ENCODE data around the gene KCNK3.
"Not testable (repeated sequence)": the region's sequence is repeated elsewhere in the genome, so short reads cannot be mapped to it uniquely, and the experiment has no call there.

Gene KCNK3

DNA sequence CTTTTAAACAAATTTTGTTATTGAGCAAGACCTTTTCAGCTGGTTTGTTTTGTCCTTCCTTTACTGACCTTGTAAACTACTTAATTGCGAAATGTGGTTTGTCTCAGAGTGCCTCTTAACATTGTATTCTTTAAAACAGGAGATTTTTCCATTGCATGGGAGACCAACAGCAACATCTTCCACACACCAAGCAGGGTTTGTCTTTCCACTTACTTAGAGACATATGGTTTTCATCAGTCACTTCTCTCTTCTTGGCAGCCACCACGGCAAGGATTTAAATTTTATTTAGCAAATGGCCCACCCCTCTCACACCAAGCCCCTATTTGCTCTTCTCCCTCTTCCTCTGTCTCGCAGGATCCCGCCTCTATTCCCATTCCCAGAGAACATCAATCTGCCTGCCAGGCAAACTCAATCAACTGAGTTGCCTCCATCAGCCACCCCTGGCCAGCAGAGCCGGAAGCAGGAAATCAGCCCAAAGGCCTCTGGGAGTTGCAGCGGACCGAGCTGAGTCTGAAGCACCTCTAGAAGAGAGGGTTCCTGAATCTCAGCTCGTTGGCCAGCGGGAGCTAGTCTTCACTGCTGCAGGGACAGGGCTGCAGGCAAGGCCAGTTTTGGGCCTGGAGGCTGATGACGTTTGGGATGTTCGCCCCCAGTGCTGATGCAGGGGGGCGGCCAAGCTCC lies 40.0 kb upstream of the KCNK3 start:
- Histone ChIP-seq H3K4me1 (ENCODE audit: control insufficient read depth, insufficient read depth, low read length) (no peaks in the 10 kb centered on the region), H3K9ac (ENCODE audit: low read length) (no peak overlapping the region), H3K27me3 (ENCODE audit: control insufficient read depth, insufficient read depth, low read length) (no peaks in the 10 kb centered on the region), H3K36me3 (ENCODE audit: control insufficient read depth, insufficient read depth, low read length) (no peaks in the 10 kb centered on the region), H3K4me3 (ENCODE audit: low read length) (no peak overlapping the region), H3K9me3 (ENCODE audit: control insufficient read depth, low read length) (no peaks in the 10 kb centered on the region)

DNA sequence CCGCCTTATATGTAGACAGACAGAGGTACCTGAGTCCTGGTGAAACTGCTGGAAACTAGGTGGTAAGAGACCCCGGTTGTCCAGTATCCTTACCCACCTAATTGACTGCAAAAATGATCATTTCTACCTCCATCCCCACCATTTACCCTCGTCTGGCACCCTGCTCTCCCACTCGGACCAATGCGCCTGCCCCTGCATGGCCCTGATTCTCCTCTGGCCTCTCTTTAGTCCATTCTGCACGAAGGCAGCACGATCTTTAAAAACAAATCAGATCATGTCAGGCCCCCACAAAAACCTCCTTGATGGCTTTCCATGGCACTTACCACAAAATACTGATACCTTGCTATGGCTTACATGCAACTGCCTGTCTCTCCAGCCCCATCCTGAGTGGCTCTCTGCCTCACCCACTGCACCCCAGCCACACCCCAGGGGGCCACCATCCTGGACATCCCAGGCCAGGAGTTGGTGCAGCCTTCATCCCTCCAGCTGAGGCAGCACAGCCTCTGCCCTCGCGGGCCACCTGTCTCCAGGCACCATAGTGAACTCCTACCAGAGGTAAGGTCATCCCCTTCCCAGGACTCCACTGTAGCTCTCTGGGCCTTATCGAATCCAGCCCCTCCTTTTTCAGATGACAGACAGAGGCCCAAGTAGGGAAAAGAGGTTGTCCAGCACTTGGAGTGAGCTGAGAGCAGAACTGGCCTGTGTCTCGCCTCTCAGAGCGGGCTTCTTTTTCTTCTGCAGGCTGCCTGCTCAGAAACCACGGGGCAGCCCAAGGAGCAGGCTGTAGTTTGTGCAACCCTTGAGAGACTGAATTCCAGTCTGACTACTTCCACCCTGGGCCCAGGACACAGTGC lies 39.1 kb upstream of the KCNK3 start:
- Histone ChIP-seq H3K27me3 (ENCODE audit: control insufficient read depth, insufficient read depth, low read length) (no peaks in the 10 kb centered on the region), H3K9me3 (ENCODE audit: control insufficient read depth, low read length) (no peaks in the 10 kb centered on the region), H3K36me3 (ENCODE audit: control insufficient read depth, insufficient read depth, low read length) (no peaks in the 10 kb centered on the region), H3K9ac (ENCODE audit: low read length) (no peak overlapping the region), H3K4me1 (ENCODE audit: control insufficient read depth, insufficient read depth, low read length) (no peaks in the 10 kb centered on the region), H3K4me3 (ENCODE audit: low read length) (no peak overlapping the region)

DNA sequence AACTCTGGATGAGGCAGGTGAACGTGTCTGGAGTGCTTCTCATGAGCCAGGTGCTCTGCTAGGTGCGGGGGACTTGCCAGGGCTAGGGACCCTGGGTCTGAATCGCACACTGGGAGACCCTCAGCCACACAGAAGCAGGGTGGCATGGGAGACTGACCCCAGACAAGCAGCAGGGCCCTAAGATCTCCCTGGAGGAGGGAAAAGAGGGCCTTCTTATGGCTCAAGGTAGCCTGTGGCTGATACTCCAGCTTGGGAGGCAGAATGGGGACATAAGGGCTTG lies 38.5 kb upstream of the KCNK3 start:
- Histone ChIP-seq H3K4me1 (ENCODE audit: control insufficient read depth, insufficient read depth, low read length) (no peaks in the 10 kb centered on the region), H3K4me3 (ENCODE audit: low read length) (no peak overlapping the region), H3K27me3 (ENCODE audit: control insufficient read depth, insufficient read depth, low read length) (no peaks in the 10 kb centered on the region), H3K36me3 (ENCODE audit: control insufficient read depth, insufficient read depth, low read length) (no peaks in the 10 kb centered on the region), H3K9me3 (ENCODE audit: control insufficient read depth, low read length) (no peaks in the 10 kb centered on the region), H3K9ac (ENCODE audit: low read length) (no peak overlapping the region)

DNA sequence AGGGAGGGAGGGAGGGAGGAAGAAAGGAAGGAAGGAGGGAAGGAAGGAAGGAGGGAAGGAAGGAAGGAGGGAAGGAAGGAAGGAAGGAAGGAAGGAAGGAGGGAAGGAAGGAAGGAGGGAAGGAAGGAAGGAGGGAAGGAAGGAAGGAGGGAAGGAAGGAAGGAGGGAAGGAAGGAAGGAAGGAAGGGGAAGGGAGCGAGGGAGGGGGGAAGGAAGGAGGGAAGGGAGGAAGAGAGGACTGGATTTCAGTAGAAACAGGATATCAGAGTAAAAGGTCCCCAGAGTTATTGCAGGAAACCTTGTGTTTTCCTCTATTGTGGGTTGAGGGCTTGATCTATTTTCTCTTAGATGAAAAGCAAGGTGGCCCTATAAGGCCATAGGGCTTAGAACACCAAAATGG lies 37.4 kb upstream of the KCNK3 start:
- not testable (repeated sequence) for H3K36me3 ChIP-seq (ENCODE audit: control insufficient read depth, insufficient read depth, low read length); H3K9ac ChIP-seq (ENCODE audit: low read length); H3K4me1 ChIP-seq (ENCODE audit: control insufficient read depth, insufficient read depth, low read length); H3K4me3 ChIP-seq (ENCODE audit: low read length); H3K27me3 ChIP-seq (ENCODE audit: control insufficient read depth, insufficient read depth, low read length); H3K9me3 ChIP-seq (ENCODE audit: control insufficient read depth, low read length)

DNA sequence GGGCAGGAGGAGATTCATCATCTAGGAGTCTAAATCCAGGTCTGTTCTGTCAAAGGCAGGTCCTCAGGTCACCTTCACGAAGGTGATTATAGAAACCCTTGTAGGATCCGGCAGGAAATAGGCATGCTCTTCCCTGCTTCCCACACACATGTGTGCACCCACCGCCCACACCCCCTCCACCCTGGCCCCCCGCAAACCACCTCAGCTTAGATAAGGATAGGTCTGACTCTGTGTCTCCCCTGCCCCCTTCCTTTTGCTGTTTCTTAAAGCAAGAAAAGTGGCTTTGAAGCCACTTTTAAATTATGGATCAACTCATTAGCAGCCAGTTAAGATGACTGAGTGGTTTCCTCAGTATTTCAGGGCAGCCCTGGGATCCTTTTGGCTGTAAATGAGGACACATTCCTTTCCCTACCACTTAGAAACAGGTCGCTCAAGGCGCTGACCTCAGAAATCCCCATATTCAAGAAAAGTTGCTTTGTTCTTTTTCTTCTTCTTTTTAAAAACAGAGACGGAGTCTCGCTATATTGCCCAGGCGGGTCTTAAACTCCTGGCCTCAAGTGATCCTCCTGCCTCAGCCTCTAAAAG lies 36.8 kb upstream of the KCNK3 start:
- H3K27me3 ChIP-seq (ENCODE audit: control insufficient read depth, insufficient read depth, low read length): no peaks in the 10 kb centered on the region

DNA sequence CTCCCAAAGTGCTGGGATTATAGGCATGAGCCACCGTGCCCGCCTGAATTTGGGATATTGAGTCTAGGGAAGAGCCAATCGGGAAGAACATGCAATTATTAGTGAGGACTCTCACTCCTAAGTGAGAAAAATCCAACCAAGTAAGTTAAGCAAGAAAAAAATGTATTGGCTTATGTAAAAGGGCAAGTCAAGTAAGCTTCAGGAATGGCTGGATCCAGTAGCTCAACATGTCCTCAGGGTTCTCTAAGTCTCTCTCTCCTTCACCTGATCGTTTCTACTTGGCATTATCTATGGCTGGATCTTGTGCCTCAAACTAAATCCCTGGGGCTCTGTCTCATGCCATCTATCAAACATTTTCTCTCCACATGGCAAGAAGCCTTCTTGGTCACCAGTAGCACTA lies 35.3 kb upstream of the KCNK3 start:
- H3K4me3 ChIP-seq (ENCODE audit: low read length): no peak overlapping the region
- H3K36me3 ChIP-seq (ENCODE audit: control insufficient read depth, insufficient read depth, low read length): no peaks in the 10 kb centered on the region
- no peaks in the 10 kb centered on the region for H3K9me3 ChIP-seq (ENCODE audit: control insufficient read depth, low read length)
- no peaks in the 10 kb centered on the region for H3K4me1 ChIP-seq (ENCODE audit: control insufficient read depth, insufficient read depth, low read length)
- no peak overlapping the region for H3K9ac ChIP-seq (ENCODE audit: low read length)
- no peaks in the 10 kb centered on the region for H3K27me3 ChIP-seq (ENCODE audit: control insufficient read depth, insufficient read depth, low read length)

More for the DNA sequence above, 36.8 kb upstream of the KCNK3 start:
- no peaks in the 10 kb centered on the region for H3K9me3 ChIP-seq (ENCODE audit: control insufficient read depth, low read length)
- H3K4me3 ChIP-seq (ENCODE audit: low read length): no peak overlapping the region
- no peaks in the 10 kb centered on the region for H3K4me1 ChIP-seq (ENCODE audit: control insufficient read depth, insufficient read depth, low read length)
- H3K36me3 ChIP-seq (ENCODE audit: control insufficient read depth, insufficient read depth, low read length): no peaks in the 10 kb centered on the region
- H3K9ac ChIP-seq (ENCODE audit: low read length): no peak overlapping the region

DNA sequence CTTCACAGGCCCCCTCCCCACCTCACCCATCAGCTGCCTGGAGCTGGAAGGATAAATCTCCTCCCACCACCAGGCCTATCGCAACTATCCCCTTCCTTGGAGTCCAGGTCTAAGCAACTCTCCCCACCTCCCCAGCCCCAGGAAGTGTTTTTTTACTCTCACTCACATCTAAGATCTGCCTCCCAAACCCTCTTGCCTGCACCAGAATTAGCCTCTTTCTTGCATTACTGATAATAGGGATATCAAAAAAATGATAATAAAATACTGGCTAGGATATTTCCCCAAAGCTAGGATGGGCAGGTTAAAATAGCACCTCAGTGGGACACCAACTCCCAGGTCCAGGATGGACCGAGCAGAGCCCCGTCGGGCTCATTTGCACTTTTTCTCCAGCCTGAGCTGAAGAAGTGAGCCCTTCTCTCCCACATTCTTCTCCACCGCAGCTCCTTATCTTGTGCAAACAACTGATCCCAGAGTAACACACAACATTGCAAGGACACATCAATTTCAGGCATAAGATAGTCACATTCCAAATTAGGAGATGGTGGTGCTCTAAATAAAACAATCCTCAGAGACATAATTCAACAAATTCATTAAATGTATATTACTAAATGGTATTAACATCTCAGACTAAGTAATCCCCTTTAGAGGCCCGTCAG lies 33.7 kb upstream of the KCNK3 start:
- H3K36me3 ChIP-seq (ENCODE audit: control insufficient read depth, insufficient read depth, low read length): no peaks in the 10 kb centered on the region
- no peak overlapping the region for H3K4me3 ChIP-seq (ENCODE audit: low read length)
- H3K9ac ChIP-seq (ENCODE audit: low read length): no peak overlapping the region
- H3K27me3 ChIP-seq (ENCODE audit: control insufficient read depth, insufficient read depth, low read length): no peaks in the 10 kb centered on the region
- no peaks in the 10 kb centered on the region for H3K9me3 ChIP-seq (ENCODE audit: control insufficient read depth, low read length)
- H3K4me1 ChIP-seq (ENCODE audit: control insufficient read depth, insufficient read depth, low read length): no peaks in the 10 kb centered on the region

DNA sequence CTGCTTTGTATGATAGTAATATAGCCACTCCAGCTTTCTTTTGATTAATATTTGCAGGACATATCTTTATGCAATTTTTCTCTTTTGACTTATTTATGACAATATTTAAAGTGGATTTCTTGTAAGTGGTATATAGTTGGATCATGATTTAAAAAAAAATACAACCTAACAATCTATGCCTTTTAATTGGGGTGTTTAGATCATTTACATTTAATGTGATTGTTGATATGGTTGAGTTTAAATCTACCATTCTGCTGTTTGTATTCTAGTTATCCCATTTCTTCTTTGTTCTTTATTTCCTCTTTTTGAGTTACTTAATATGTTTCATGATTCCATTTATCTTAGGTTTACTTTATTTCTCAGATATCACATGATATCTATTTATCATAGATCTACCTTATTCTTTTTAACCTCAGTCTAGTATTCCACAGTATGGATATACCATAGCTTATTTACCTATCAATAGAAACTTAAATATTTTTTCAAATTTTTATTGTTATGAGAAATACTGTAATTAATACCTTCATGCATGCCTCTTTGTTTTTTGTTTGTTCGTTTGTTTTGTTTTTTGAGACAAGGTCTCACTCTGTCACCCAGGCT lies 32.1 kb upstream of the KCNK3 start:
- Histone ChIP-seq H3K4me3 (ENCODE audit: low read length) (no peak overlapping the region), H3K9me3 (ENCODE audit: control insufficient read depth, low read length) (no peaks in the 10 kb centered on the region), H3K9ac (ENCODE audit: low read length) (no peak overlapping the region), H3K27me3 (ENCODE audit: control insufficient read depth, insufficient read depth, low read length) (no peaks in the 10 kb centered on the region), H3K4me1 (ENCODE audit: control insufficient read depth, insufficient read depth, low read length) (no peaks in the 10 kb centered on the region), H3K36me3 (ENCODE audit: control insufficient read depth, insufficient read depth, low read length) (no peaks in the 10 kb centered on the region)

DNA sequence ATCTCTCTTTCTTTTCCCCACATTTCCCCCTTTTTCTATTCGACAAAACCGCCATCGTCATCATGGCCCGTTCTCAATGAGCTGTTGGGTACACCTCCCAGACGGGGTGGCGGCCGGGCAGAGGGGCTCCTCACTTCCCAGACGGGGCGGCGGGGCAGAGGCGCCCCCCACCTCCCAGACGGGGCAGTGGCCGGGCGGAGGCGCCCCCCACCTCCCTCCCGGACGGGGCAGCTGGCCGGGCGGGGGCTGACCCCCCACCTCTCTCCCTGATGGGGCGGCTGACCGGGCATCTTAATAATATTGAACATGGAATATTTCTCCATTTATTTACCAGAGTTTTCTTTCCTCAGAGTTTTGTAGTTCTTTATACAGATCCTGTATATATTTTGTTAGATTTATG lies 27.2 kb upstream of the KCNK3 start:
- H3K9ac ChIP-seq (ENCODE audit: low read length); H3K36me3 ChIP-seq (ENCODE audit: control insufficient read depth, insufficient read depth, low read length); H3K4me3 ChIP-seq (ENCODE audit: low read length); H3K4me1 ChIP-seq (ENCODE audit: control insufficient read depth, insufficient read depth, low read length); H3K9me3 ChIP-seq (ENCODE audit: control insufficient read depth, low read length); H3K27me3 ChIP-seq (ENCODE audit: control insufficient read depth, insufficient read depth, low read length): not testable (repeated sequence)

DNA sequence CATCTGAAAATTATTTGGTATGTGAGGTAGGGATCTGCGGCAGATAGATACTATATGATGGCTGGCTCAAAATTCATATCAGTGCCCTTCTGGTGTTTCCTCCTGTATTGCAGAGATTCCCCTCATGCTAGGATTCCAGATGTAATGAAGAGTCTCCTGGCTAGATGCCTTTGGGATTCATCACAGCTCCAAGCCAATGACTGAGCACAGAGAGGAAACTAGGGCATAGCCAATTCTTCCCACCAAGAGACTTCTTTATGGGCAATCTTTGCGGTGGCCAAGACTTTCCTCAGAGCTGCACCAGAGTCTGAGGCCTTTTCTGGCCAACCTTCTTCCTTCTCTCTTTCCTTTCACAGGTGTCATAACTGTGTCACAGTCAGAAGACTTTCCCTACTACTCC lies 25.9 kb upstream of the KCNK3 start:
- Histone ChIP-seq H3K4me1 (ENCODE audit: control insufficient read depth, insufficient read depth, low read length) (no peaks in the 10 kb centered on the region), H3K9me3 (ENCODE audit: control insufficient read depth, low read length) (no peaks in the 10 kb centered on the region), H3K27me3 (ENCODE audit: control insufficient read depth, insufficient read depth, low read length) (peaks cover 2% of the 10 kb centered on the region), H3K4me3 (ENCODE audit: low read length) (no peak overlapping the region), H3K36me3 (ENCODE audit: control insufficient read depth, insufficient read depth, low read length) (no peaks in the 10 kb centered on the region), H3K9ac (ENCODE audit: low read length) (no peak overlapping the region)

DNA sequence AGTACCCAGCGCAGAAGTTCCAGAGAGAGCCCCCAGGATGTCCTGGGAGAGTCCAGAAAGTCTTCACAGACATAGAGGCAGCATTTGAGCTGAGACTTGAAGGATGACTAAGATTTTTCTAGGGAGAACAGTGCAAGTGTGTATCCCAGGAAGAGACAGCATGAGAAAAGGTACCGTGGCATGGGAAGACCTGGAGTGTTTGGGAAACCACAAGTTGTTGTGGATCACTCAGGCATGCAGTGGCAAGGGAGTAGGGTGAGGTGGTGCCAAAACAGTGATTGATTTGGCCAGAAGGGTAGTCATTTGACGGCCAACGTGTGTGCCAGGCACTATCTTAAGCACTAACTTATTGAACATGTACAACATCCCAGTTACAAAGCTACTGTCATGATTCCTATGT lies 24.5 kb upstream of the KCNK3 start:
- H3K4me1 ChIP-seq (ENCODE audit: control insufficient read depth, insufficient read depth, low read length): no peaks in the 10 kb centered on the region
- no peak overlapping the region for H3K9ac ChIP-seq (ENCODE audit: low read length)
- peaks cover 2% of the 10 kb centered on the region for H3K27me3 ChIP-seq (ENCODE audit: control insufficient read depth, insufficient read depth, low read length)
- H3K9me3 ChIP-seq (ENCODE audit: control insufficient read depth, low read length): no peaks in the 10 kb centered on the region
- no peaks in the 10 kb centered on the region for H3K36me3 ChIP-seq (ENCODE audit: control insufficient read depth, insufficient read depth, low read length)
- H3K4me3 ChIP-seq (ENCODE audit: low read length): no peak overlapping the region
